Urothelium cell line (cell line): ENCODE results near the gene HAX1.
"Not testable (repeated sequence)": the region's sequence is repeated elsewhere in the genome, so short reads cannot be mapped to it uniquely, and the experiment has no call there.

ENCODE experiments used
- DNase-seq: peaks from one replicate; pipeline ENCODE4 v3.0.0; 2011; ENCODE audit warnings: low spot score, mixed read lengths
- FAIRE-seq: peaks from 2 replicates; lab custom pipeline; 2011; peaks lifted over from hg19 to GRCh38; lab: Jason Lieb, UNC

Gene HAX1

GRCh38 chr1:154272999-154273563, 652 bp downstream of the HAX1 start:
- FAIRE-seq = no peak
- DNase-seq = no peak

- DNase-seq (no peak), FAIRE-seq (no peak)
Measured at GRCh38 chr1:154276797-154277196, 4.4 kb downstream of the HAX1 start.

GRCh38 chr1:154287591-154287990, 15.2 kb downstream of the HAX1 start:
- not testable (repeated sequence) for DNase-seq, FAIRE-seq

- FAIRE-seq (no peak), DNase-seq (no peak)
Measured at GRCh38 chr1:154288661-154289060, 16.2 kb downstream of the HAX1 start.

- no peak for FAIRE-seq
- DNase-seq = no peak
Measured at GRCh38 chr1:154290921-154291320, 18.5 kb downstream of the HAX1 start.

GRCh38 chr1:154295408-154296235, 23.2 kb downstream of the HAX1 start:
- DNase-seq = no peak
- FAIRE-seq = no peak

GRCh38 chr1:154301582-154301981, 29.2 kb downstream of the HAX1 start:
- DNase-seq (no peak), FAIRE-seq (no peak)

GRCh38 chr1:154304664-154305337, 32.4 kb downstream of the HAX1 start:
- FAIRE-seq (no peak), DNase-seq (peak; percentile 52)

- FAIRE-seq (no peak), DNase-seq (peak; percentile 52)
Measured at GRCh38 chr1:154306151-154306550, 33.7 kb downstream of the HAX1 start.

GRCh38 chr1:154307670-154308270, 35.3 kb downstream of the HAX1 start:
- DNase-seq, FAIRE-seq: not testable (repeated sequence)

GRCh38 chr1:154309136-154309535, 36.7 kb downstream of the HAX1 start:
- DNase-seq, FAIRE-seq: not testable (repeated sequence)

GRCh38 chr1:154312229-154313065, 40.0 kb downstream of the HAX1 start:
- not testable (repeated sequence) for DNase-seq
- FAIRE-seq = peak; percentile 23

- no peak for DNase-seq
- FAIRE-seq = no peak
Measured at GRCh38 chr1:154313066-154313356, 40.6 kb downstream of the HAX1 start.

- DNase-seq, FAIRE-seq: not testable (repeated sequence)
Measured at GRCh38 chr1:154314226-154314625, 41.8 kb downstream of the HAX1 start.

- FAIRE-seq (no peak), DNase-seq (no peak)
Measured at GRCh38 chr1:154316704-154317103, 44.3 kb downstream of the HAX1 start.

GRCh38 chr1:154318386-154318785, 46.0 kb downstream of the HAX1 start:
- FAIRE-seq = no peak
- DNase-seq = no peak

- FAIRE-seq = no peak
- DNase-seq = no peak
Measured at GRCh38 chr1:154320882-154321608, 48.6 kb downstream of the HAX1 start, which contains the start of gene AQP10. AQP10 (plus strand) TSS chr1:154321093; CDS start chr1:154321156, 63 bp downstream.

GRCh38 chr1:154321609-154321934, 49.1 kb downstream of the HAX1 start:
- not testable (repeated sequence) for FAIRE-seq, DNase-seq

GRCh38 chr1:154323493-154323892, 51.1 kb downstream of the HAX1 start:
- FAIRE-seq (no peak), DNase-seq (no peak)

GRCh38 chr1:154324241-154324640, 51.8 kb downstream of the HAX1 start:
- FAIRE-seq = no peak
- DNase-seq = no peak
